Measurements from ENCODE around the gene NRXN3. TPM values are rescaled to one million over a fixed set of nuclear protein-coding genes. Genes with fewer than 3 reads are reported as not detected.

The NRXN3 gene
- total RNA-seq, 4 donors from 2014 or later, result 0.56 to 1.6 (median 1.1) TPM

DNA sequence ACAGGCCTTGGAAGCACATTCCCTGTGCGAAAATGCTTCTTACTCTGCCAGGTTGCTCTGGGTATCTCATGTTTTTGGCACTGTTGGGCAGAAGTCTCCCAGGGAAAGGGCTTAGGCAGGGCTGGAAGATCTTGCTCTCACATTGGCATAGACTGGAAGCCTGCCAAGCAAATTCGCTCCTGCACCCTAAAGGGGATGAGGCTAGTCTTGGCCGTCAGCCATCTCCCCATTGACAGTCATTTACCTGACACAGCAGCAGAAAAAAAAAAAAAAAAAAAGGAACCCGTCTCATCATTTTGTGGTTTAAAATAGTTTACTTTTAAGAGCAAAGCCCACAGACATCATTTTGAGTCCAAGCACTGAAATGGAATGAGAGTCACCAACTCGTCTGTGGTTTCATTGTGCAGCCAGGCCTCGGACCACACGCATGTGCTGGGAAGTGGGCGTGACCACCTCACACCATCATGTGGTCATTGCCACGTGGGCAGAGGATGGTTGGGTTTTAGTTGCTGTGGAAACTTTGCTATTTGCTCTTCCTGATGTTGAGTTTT, 84.8 kb downstream of the NRXN3 start:
- H3K27me3 ChIP-seq, result no peaks in the 10 kb centered on the region
- H3K27ac ChIP-seq, result no peak overlapping the region
- no peaks in the 10 kb centered on the region for H3K36me3 ChIP-seq
- no peaks in the 10 kb centered on the region for H3K9me3 ChIP-seq
- no peaks in the 10 kb centered on the region for H3K4me1 ChIP-seq
- 50 to 51% methylated on average over 9 of the region's 9 CpGs for WGBS, 2 donors
- intact Hi-C loops (cut with DNase I), result no loop called here
- DNase-seq, result peak; percentile 8 to 23
- no peak overlapping the region for H3K4me3 ChIP-seq (replicated peaks in 1 of 3)
- TF ChIP-seq POLR2A (IDR thresholded peaks at IDR 0.05), result no peak
- TF ChIP-seq, protein P1, sequence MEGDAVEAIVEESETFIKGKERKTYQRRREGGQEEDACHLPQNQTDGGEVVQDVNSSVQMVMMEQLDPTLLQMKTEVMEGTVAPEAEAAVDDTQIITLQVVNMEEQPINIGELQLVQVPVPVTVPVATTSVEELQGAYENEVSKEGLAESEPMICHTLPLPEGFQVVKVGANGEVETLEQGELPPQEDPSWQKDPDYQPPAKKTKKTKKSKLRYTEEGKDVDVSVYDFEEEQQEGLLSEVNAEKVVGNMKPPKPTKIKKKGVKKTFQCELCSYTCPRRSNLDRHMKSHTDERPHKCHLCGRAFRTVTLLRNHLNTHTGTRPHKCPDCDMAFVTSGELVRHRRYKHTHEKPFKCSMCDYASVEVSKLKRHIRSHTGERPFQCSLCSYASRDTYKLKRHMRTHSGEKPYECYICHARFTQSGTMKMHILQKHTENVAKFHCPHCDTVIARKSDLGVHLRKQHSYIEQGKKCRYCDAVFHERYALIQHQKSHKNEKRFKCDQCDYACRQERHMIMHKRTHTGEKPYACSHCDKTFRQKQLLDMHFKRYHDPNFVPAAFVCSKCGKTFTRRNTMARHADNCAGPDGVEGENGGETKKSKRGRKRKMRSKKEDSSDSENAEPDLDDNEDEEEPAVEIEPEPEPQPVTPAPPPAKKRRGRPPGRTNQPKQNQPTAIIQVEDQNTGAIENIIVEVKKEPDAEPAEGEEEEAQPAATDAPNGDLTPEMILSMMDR (IDR thresholded peaks at IDR 0.05), result no peak

DNA sequence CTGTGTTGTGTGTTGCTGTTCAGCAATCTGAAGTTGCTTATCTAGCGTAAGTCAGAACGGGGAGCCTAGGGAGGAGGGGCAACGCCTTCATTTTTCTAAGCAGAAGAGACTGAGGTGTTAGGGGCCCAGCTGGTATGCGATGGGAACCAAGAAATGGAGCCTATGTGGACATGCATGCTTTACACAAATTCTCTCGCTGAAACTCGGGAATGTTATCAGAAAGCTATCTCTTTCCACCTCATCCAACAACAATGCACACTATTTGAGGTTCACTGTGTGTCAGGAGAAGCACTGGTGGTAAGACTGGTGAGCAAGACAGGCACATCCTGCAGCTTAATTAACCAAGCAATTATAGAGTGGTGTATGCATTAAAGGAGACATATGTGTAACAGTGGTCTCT, 89.7 kb downstream of the NRXN3 start:
- Histone ChIP-seq H3K27me3 (no peaks in the 10 kb centered on the region), H3K27ac (no peak overlapping the region), H3K36me3 (no peaks in the 10 kb centered on the region), H3K4me1 (no peaks in the 10 kb centered on the region), H3K9me3 (no peaks in the 10 kb centered on the region), H3K4me3 (replicated peaks in 1 of 3) (no peak overlapping the region)
- TF ChIP-seq POLR2A (IDR thresholded peaks at IDR 0.05), result no peak
- TF ChIP-seq, protein P1 (IDR thresholded peaks at IDR 0.05), result no peak
- intact Hi-C loops (cut with DNase I), result no loop called here
- 63 to 64% methylated on average over 6 of the region's 6 CpGs for WGBS, 2 donors
- no peak for DNase-seq

DNA sequence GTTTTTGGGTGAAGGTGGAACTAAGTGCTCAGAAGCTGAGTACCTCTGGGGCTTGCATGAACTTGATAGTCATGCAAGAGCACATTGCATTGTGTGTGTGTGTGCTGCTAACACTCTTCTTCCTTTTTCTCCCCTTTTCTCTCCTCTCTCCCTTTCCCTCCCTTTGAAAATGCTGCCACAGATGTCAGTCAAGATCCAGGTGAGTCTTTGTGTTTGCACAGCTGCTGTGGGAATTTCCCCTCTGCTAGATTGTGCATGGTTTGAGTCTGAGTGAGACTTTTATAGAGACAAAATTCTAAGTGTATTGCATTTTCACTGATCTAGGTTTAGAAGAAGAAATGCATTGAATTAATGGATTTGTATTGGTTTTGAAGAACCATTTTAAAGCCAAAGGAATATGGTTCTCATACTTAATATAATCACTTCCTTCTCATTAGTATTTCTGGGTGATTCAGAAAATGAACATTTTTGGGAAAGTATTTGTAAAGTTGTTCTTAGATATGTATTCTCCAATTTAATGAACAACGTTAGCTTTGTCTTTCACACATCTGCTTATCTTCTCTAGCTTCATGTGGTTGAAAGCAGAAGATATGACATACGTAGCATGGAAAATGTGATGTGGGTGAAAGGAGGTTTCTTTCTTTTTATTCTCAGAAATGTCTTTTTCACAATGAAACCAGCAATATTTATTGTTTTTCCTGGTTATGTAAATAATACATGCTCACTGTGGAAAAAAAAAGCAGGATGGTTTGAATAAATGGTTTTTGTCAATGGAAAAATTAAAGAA, 108.5 kb downstream of the NRXN3 start:
- Histone ChIP-seq H3K27me3 (no peaks in the 10 kb centered on the region), H3K4me1 (no peaks in the 10 kb centered on the region), H3K4me3 (replicated peaks in 1 of 3) (no peak overlapping the region), H3K27ac (no peak overlapping the region), H3K9me3 (no peaks in the 10 kb centered on the region), H3K36me3 (no peaks in the 10 kb centered on the region)
- 78 to 87% methylated on average over 2 of the region's 2 CpGs for WGBS, 2 donors
- TF ChIP-seq POLR2A (IDR thresholded peaks at IDR 0.05), result no peak
- TF ChIP-seq, protein P1 (IDR thresholded peaks at IDR 0.05), result no peak
- no peak for DNase-seq
- intact Hi-C loops (cut with DNase I), result no loop called here

DNA sequence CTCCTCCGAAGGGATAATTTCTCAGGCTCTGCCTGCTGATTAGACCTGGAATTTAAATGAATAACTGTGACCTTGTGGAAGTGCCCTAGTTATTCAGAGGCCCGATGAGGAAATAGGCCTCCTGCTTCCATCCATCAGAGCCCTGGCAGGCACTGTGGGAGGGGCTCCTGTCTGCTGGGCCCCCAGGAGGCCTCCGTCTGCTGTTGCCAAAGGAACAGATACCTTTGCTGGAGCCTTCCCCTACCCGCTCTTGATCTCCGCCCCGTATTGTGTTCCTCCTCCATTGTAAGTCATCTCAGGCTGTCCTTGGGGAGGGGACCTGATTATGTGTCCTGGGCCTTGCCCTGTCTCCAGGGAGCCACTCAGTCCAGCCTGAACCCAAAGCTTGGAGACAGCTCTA, 112.3 kb downstream of the NRXN3 start:
- DNase-seq, result no peak
- H3K4me1 ChIP-seq, result no peaks in the 10 kb centered on the region
- H3K27me3 ChIP-seq, result no peaks in the 10 kb centered on the region
- H3K27ac ChIP-seq, result no peak overlapping the region
- H3K9me3 ChIP-seq, result no peaks in the 10 kb centered on the region
- no peaks in the 10 kb centered on the region for H3K36me3 ChIP-seq
- TF ChIP-seq, protein P1 (IDR thresholded peaks at IDR 0.05), result no peak
- TF ChIP-seq POLR2A (IDR thresholded peaks at IDR 0.05), result no peak
- intact Hi-C loops (cut with DNase I), result no loop called here
- H3K4me3 ChIP-seq (replicated peaks in 1 of 3), result no peak overlapping the region
- WGBS, 2 donors, result 58 to 77% methylated on average over 6 of the region's 6 CpGs

DNA sequence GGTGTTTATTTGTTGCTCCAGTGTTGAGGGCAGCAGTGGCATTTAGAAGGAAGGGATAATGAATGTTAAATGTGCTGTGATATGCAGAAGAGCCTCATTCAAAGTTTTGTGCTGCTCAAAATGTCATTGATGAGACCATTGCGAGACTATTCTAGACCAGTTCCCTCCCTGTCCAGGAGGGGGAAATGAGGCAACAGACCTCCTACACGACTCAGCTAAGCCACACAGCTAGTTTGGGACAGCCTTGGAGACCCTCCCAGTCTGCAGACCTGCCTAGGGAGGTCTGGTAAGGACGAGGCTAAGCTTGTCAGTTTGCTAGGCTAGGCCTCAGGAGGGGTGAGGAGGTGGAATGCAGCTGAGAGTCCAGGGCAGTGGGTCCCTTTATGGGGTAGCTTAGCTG, 116.0 kb downstream of the NRXN3 start:
- Histone ChIP-seq H3K27ac (no peak overlapping the region), H3K36me3 (no peaks in the 10 kb centered on the region), H3K27me3 (no peaks in the 10 kb centered on the region), H3K9me3 (no peaks in the 10 kb centered on the region), H3K4me3 (replicated peaks in 1 of 3) (no peak overlapping the region), H3K4me1 (no peaks in the 10 kb centered on the region)
- TF ChIP-seq, protein P1 (IDR thresholded peaks at IDR 0.05), result no peak
- no peak for TF ChIP-seq POLR2A (IDR thresholded peaks at IDR 0.05)
- intact Hi-C loops (cut with DNase I), result no loop called here
- 47% methylated on average over 3 of the region's 3 CpGs; no CpG with 5 or more reads in 1 of the 2 donors for WGBS, 2 donors
- no peak for DNase-seq
